ENCODE data around the gene RCN2. TPM values are rescaled to one million over a fixed set of nuclear protein-coding genes. Genes with fewer than 3 reads are reported as not detected.

Gene RCN2
- total and polyA plus RNA-seq, 3 donors from 2014 or later: 61.1 to 164 (median 78.3) TPM

DNA sequence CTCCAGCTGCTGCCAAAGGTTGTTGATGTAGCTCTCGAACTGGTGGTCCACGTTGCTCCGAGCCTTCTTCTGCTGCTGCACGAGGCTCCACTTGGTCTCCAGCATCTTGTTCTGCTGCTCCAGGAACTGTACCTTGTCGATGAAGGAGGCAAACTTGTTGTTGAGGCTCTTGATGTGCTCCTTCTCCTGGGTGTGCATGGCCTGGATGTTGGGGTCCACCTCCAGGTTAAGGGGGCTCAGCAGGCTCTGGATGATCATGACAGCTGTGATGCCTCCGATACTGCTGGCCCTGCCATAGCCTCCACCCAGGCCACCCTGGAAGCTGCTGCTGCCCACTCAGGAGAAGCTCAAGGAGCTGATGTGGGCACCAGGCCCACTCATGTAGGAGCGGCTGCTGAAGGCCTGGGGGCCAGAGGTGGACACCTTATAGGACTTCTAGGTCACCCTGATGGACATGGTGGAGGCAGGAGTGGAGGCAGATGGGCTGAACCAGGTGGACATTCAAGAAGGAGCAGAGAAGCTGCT lies 48.5 kb downstream of the RCN2 start:
- WGBS, 2 donors: 80 to 89% methylated on average over 5 to 7 of the region's 7 CpGs
- no peaks in the 10 kb centered on the region for H3K9me3 ChIP-seq
- intact Hi-C loops (cut with DNase I; ENCODE audit: low total_unique reads): no loop called here

GRCh38 chr15:76982356-76982755 lies 50.8 kb downstream of the RCN2 start:
- H3K36me3 ChIP-seq (ENCODE audit: low read depth, missing control alignments): no peaks in the 10 kb centered on the region

More for the DNA sequence above, 48.5 kb downstream of the RCN2 start:
- TF ChIP-seq, protein P1, sequence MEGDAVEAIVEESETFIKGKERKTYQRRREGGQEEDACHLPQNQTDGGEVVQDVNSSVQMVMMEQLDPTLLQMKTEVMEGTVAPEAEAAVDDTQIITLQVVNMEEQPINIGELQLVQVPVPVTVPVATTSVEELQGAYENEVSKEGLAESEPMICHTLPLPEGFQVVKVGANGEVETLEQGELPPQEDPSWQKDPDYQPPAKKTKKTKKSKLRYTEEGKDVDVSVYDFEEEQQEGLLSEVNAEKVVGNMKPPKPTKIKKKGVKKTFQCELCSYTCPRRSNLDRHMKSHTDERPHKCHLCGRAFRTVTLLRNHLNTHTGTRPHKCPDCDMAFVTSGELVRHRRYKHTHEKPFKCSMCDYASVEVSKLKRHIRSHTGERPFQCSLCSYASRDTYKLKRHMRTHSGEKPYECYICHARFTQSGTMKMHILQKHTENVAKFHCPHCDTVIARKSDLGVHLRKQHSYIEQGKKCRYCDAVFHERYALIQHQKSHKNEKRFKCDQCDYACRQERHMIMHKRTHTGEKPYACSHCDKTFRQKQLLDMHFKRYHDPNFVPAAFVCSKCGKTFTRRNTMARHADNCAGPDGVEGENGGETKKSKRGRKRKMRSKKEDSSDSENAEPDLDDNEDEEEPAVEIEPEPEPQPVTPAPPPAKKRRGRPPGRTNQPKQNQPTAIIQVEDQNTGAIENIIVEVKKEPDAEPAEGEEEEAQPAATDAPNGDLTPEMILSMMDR (IDR thresholded peaks at IDR 0.05): no peak
- no peak for TF ChIP-seq POLR2A (IDR thresholded peaks at IDR 0.05)
- no peak for DNase-seq
- Histone ChIP-seq H3K27ac (no peak overlapping the region), H3K27me3 (no peaks in the 10 kb centered on the region), H3K36me3 (ENCODE audit: low read depth, missing control alignments) (no peaks in the 10 kb centered on the region), H3K4me3 (no peak overlapping the region), H3K4me1 (no peaks in the 10 kb centered on the region)

GRCh38 chr15:76982756-76983155 lies 51.2 kb downstream of the RCN2 start:
- intact Hi-C loops (cut with DNase I; ENCODE audit: low total_unique reads): no loop called here
- TF ChIP-seq POLR2A (IDR thresholded peaks at IDR 0.05): no peak
- TF ChIP-seq, protein P1 (IDR thresholded peaks at IDR 0.05): no peak
- 85 to 92% methylated on average over 6 of the region's 6 CpGs for WGBS, 2 donors
- Histone ChIP-seq H3K36me3 (ENCODE audit: low read depth, missing control alignments) (no peaks in the 10 kb centered on the region), H3K9me3 (no peaks in the 10 kb centered on the region), H3K27me3 (no peaks in the 10 kb centered on the region), H3K27ac (no peak overlapping the region), H3K4me3 (no peak overlapping the region), H3K4me1 (no peaks in the 10 kb centered on the region)
- DNase-seq: no peak

More at GRCh38 chr15:76982356-76982755, 50.8 kb downstream of the RCN2 start:
- no peak for DNase-seq
- no peaks in the 10 kb centered on the region for H3K9me3 ChIP-seq
- no peak for TF ChIP-seq POLR2A (IDR thresholded peaks at IDR 0.05)
- TF ChIP-seq, protein P1 (IDR thresholded peaks at IDR 0.05): no peak
- intact Hi-C loops (cut with DNase I; ENCODE audit: low total_unique reads): no loop called here
- H3K27ac ChIP-seq: no peak overlapping the region
- WGBS, 2 donors: 89 to 90% methylated on average over 9 of the region's 9 CpGs
- H3K4me3 ChIP-seq: no peak overlapping the region
- no peaks in the 10 kb centered on the region for H3K4me1 ChIP-seq
- no peaks in the 10 kb centered on the region for H3K27me3 ChIP-seq

- no peaks in the 10 kb centered on the region for H3K36me3 ChIP-seq (ENCODE audit: low read depth, missing control alignments)
Observed at GRCh38 chr15:76983590-76984375, 52.2 kb downstream of the RCN2 start.

More at GRCh38 chr15:76983590-76984375, 52.2 kb downstream of the RCN2 start:
- Histone ChIP-seq H3K27me3 (no peaks in the 10 kb centered on the region), H3K9me3 (no peaks in the 10 kb centered on the region), H3K27ac (no peak overlapping the region), H3K4me3 (no peak overlapping the region), H3K4me1 (no peaks in the 10 kb centered on the region)
- 82 to 90% methylated on average over 4 of the region's 4 CpGs for WGBS, 2 donors
- DNase-seq: no peak
- no peak for TF ChIP-seq POLR2A (IDR thresholded peaks at IDR 0.05)
- TF ChIP-seq, protein P1 (IDR thresholded peaks at IDR 0.05): no peak
- intact Hi-C loops (cut with DNase I; ENCODE audit: low total_unique reads): no loop called here

Data from testis (tissue), 3 donors.